ENCODE data around the gene FSCN2.

FSCN2 gene

DNA sequence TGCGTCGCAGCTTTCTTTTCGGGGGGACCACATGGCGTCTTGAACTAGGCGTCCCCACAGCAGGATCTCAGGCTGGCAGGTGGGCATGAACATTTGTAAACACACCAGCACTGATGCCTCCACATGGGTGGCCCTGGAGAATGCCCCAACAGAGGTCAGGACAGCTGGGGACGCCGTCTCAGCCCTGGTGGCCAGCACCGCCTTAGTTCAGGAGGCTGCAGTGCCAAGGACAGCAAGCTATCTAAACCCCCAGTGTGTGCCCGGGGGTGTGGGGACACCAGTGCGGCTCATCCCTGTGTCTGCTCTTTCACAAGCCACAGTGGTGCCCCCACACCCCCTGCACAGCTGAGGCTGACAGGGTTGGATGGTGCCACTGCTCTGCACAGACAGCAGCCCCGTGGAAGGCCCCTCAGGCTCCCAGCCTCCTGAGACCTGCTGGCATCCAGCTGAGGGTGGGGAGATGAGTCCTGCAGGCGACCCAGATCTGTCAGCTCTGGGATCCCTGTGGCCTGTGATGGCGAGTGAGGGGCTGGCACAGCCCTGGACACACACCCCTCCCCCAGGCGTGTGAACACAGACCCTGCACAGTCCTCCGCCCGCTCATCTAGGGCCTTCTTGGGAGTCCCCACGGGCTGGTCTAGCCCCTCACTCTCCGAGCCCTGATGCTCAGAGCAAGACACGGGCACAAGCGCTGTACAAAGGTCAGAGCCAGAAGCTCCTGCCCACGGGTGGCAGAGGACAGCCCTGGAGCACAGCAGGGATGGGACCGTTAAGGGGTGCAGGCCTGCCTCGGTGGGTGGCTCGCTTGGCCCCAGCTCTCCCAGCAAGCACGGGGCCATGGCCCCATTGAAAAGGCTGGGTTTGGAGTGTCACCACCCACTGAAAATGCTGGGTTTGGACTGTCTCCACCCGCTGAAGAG is 10.7 kb downstream of the FSCN2 start:
- no peak for DNase-seq (ENCODE audit: low read depth in 1 of 2, low spot score in 1 of 2)

DNA sequence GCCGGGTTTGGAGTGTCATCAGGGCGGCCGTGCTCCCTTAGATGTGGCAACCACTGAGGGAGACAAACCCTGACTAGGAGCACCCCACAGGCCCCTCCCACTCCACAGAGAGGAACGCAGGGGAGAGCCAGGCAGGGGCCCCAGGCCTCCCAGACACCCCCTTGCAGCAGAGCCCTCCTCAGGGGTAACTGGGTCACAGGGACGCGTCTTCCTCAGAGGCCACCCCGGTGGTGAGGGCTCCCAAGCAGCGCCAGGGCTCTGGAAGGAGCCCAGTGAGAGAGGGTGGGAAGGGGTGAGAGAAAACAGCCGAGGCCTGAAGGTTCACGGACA is 11.4 kb downstream of the FSCN2 start:
- no peak for DNase-seq (ENCODE audit: low read depth in 1 of 2, low spot score in 1 of 2)

- no peak for DNase-seq (ENCODE audit: low read depth in 1 of 2, low spot score in 1 of 2)
Observed at GRCh38 chr17:81539961-81540675, 11.9 kb downstream of the FSCN2 start.

- DNase-seq (ENCODE audit: low read depth in 1 of 2, low spot score in 1 of 2): no peak
Observed at GRCh38 chr17:81540676-81541027, 12.5 kb downstream of the FSCN2 start.

- DNase-seq (ENCODE audit: low read depth in 1 of 2, low spot score in 1 of 2): no peak
Observed at GRCh38 chr17:81541123-81541522, 12.9 kb downstream of the FSCN2 start.

DNA sequence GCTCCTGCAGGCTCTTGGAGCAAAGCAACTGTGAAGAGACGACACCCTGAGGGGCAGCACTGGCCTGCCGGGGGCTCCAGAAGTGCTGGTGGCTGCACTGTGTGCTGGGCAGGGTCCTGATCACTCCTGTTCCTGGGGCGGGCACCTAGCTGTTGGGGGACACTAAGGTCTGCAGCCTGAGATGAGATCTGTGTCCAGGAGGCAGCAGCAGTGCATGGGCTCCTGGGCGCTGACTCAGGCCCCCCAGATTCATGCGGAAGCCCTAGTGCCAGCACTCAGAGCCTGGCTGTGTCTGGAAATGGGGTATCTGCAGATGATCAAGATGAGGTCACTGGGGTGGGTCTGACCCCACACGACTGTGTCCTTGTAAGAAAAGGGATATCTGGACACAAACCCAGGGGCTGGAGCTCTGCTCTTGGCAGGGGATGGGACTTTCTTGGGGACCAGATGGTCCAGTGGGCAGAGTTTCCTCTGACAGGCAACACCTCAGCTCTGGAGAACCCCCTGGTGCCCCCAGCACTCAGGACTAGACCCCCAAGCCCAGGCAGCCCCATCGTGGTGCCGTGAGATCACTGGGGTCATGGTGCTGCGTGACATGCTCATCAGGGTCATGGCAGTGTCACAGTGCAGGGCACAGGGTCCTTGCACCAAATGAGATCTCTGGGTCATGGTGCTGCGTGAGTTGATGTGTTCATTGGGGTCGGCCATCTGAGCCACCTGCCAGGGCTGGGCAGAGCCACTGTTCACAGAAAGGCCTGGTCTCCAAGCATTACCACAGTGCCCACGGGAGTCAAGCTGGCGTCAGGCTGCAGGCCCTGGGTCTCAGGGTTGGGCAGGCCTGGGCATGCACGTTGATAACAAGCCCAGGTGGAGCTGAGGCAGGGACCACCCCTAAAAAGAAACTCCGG is 14.5 kb downstream of the FSCN2 start:
- DNase-seq (ENCODE audit: low read depth in 1 of 2, low spot score in 1 of 2): no peak

- DNase-seq (ENCODE audit: low read depth in 1 of 2, low spot score in 1 of 2): no peak
Observed at GRCh38 chr17:81543339-81543675, 15.1 kb downstream of the FSCN2 start.

GRCh38 chr17:81543756-81544155 is 15.6 kb downstream of the FSCN2 start:
- no peak for DNase-seq (ENCODE audit: low read depth in 1 of 2, low spot score in 1 of 2)

GRCh38 chr17:81544281-81544974 is 16.3 kb downstream of the FSCN2 start:
- DNase-seq (ENCODE audit: low read depth in 1 of 2, low spot score in 1 of 2): no peak

DNA sequence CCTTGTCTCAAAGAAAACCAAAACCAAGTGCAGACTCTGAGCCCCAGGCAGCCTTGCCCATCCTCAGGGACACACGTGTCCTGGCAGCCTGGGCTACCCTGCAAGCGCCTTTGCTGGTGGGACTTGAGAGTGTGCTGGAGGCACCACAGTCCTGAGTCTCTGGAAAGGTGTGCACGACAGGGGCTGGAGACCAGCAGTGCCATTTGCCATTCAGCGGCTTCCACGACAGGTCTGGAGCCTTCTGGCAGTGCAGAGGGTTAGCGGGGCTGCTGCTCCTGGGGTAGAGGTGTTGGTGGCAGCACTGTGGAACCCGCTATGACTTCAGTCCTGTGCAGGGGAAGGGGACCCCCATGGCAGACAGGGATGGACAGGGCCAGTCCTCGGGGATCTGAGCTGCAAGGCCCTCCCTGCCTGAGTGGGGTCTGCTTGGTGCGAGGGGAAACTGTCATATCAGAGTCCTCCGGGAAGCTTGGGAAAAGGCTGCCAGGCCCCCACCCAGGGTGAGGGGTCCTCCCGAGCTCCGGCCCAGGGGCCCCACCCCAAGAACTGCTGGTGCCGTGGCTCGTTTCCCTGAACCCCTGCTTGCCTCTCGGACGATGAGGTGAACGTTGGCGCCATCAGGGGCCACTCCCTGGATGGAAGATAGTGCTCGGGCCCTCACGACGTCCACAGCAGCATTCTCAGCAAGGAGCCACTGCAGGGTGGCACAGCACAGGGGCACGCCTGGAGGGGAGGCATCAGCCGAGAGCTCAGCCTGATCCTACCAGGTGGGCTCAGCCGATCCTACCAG is 17.2 kb downstream of the FSCN2 start:
- DNase-seq (ENCODE audit: low read depth in 1 of 2, low spot score in 1 of 2): no peak

DNA sequence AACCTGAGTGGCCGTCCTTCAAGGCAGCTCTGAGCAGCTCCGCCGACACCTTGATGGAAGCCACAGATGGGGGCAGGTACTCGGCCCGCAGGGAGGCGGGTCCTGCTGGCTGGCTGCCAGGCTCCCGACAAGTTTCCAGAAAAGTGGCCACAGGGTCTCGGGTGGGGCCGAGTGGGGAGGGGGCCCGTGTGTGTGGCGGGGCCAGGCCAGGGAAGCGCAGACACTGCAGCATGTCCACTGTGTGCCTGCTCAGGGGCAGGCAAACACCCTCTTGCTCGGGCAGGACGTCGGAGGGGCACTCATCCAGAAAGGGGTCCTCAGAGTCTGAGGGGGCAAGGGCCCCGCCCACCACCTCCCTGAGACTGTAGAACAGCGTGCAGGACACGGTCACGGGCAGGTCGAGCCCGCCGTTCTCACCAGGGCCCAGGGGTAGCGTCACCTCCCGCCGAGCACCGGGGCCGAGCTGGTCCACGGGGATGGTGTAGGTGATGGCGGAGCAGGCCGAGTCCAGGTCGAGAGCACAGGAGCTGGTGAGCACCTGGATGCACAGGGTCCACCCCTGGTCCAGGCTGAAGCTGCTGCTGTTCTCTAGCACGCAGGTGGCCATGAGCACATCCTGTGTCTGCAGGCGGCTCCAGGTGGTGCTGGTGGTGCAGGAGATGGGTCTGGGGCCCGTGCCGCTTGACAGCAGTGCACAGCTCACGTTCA is 18.9 kb downstream of the FSCN2 start:
- DNase-seq (ENCODE audit: low read depth in 1 of 2, low spot score in 1 of 2): no peak

DNA sequence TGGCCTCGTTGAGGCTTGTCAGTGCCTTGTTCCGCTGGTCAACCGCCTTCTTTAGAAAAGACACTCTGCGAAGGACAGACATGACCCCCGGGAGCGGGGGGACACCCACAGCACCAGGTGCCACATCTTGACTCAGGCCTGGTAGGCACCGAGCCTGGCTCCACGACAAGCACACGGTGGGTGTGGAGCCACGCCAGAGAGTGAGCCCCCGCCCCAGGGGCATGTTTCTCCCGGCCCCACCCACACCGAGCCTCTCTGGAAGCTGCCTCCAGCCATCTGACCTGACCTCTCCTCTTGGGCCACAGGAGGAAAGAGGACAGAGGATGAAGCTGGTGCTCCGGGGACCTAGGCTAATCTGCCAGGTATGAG is 19.4 kb downstream of the FSCN2 start:
- DNase-seq (ENCODE audit: low read depth in 1 of 2, low spot score in 1 of 2): no peak

GRCh38 chr17:81549031-81549557 is 20.9 kb downstream of the FSCN2 start:
- DNase-seq (ENCODE audit: low read depth in 1 of 2, low spot score in 1 of 2): no peak

GRCh38 chr17:81549826-81550225 is 21.6 kb downstream of the FSCN2 start:
- DNase-seq (ENCODE audit: low read depth in 1 of 2, low spot score in 1 of 2): no peak

- DNase-seq (ENCODE audit: low read depth in 1 of 2, low spot score in 1 of 2): no peak
Observed at GRCh38 chr17:81550285-81550684, 22.1 kb downstream of the FSCN2 start.

DNA sequence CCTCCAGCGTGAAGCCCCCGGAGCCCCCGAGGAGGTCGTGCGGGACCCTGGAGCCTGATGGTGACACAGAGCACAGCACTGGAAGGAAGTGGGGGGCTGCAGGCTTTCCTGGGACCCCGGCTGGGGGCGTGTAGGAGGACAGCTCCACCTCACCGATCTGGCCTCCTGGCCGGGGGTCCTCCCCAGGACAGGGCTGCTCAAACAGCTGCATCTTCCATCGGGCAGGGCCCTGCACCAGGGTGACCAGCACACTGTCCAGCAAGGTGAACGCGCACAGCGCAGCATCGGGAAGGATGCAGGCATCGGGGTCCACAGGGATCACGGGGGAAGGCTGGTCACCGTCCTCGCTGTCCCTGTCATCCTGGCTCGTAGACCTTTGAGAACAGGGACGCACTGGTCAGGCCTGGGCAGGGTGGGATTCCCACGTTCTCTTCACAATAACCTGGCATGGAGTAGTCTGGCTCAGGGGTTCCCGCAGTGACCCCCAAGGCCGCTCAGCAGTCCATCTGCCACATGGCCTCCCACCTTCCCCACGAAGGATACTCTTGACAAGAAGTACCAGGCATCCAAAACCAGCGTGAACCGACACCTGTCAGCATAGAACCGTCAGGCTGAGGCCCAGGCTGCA is 22.8 kb downstream of the FSCN2 start:
- DNase-seq (ENCODE audit: low read depth in 1 of 2, low spot score in 1 of 2): no peak

GRCh38 chr17:81551458-81552243 is 23.5 kb downstream of the FSCN2 start:
- DNase-seq (ENCODE audit: low read depth in 1 of 2, low spot score in 1 of 2): no peak

All from stimulated activated CD4-positive, alpha-beta T cell treated with anti-CD3 and anti-CD28 coated beads, Interleukin-15, amount 100 ng/mL, for 1 hour (primary cell).